IMR-90 (cell line): ENCODE measurements around the gene TGFBR1. TPM values are rescaled to one million over a fixed set of nuclear protein-coding genes. Genes with fewer than 3 reads are reported as not detected.

Experiments used
- ATAC-seq: fragments of 200-7000 bp; cut with Tn5 transposase; 2 replicates; pipeline ENCODE4 v1.9.1; 2020; ENCODE audit warnings: low read depth, mild to moderate bottlenecking, moderate library complexity
- BruUV-seq: library from RNA; stranded (reverse); fragments of 400-500 nt; replicated peaks from 2 replicates; lab custom pipeline; 2021; lab: Mats Ljungman, UMichigan
- CTCF ChIA-PET: fragments of 300-600 bp; formaldehyde crosslinking; extraction: SDS; loops from one replicate; lab custom pipeline; 2021; ENCODE audit warnings: antibody characterized with exemption; lab: Yijun Ruan, JAX
- POLR2A ChIA-PET: fragments of 300-600 bp; sonication (Branson Sonifier 250); formaldehyde crosslinking; loops from one replicate; lab custom pipeline; 2022; ENCODE audit warnings: antibody characterized with exemption; ENCODE audit not compliant: unreplicated experiment; lab: Charles Lee
- DNase-seq: peaks from one replicate; pipeline ENCODE4 v3.0.0; 2013
- H2AFZ ChIP-seq: replicated peaks from 2 replicates; pipeline ENCODE3; 2013; ENCODE audit warnings: low read length, mild to moderate bottlenecking; ENCODE audit not compliant: poor library complexity
- H2AK5ac ChIP-seq: 2 replicates; pipeline ENCODE4 v1.6.1; 2013; ENCODE audit warnings: low read depth, low read length, inconsistent platforms
- H2AK9ac ChIP-seq: replicated peaks from 2 replicates; pipeline ENCODE3; 2013; ENCODE audit warnings: mild to moderate bottlenecking, low read depth, low read length, moderate library complexity; ENCODE audit not compliant: poor library complexity
- H2BK120ac ChIP-seq: 2 replicates; pipeline ENCODE4 v1.6.1; 2013; ENCODE audit warnings: low read depth, low read length, inconsistent platforms
- H2BK15ac ChIP-seq: 3 replicates; pipeline ENCODE4 v1.6.1; 2013; ENCODE audit warnings: low read depth, low read length, inconsistent platforms
- H2BK20ac ChIP-seq: 2 replicates; pipeline ENCODE4 v1.6.1; 2013; ENCODE audit warnings: low read depth, mild to moderate bottlenecking, inconsistent platforms, low read length, moderate library complexity
- H2BK5ac ChIP-seq: 2 replicates; pipeline ENCODE4 v1.6.1; 2013; ENCODE audit warnings: mild to moderate bottlenecking, low read depth, low read length, inconsistent platforms; ENCODE audit not compliant: poor library complexity, severe bottlenecking
- H3K14ac ChIP-seq: replicated peaks from 2 replicates; pipeline ENCODE4 v1.6.1; 2013; ENCODE audit warnings: low read depth, low read length, inconsistent platforms
- H3K18ac ChIP-seq: 2 replicates; pipeline ENCODE4 v1.6.1; 2013; ENCODE audit warnings: low read depth, low read length, control low read depth
- H3K23ac ChIP-seq: 2 replicates; pipeline ENCODE4 v1.6.1; 2013; ENCODE audit warnings: low read depth, low read length, inconsistent platforms
- H3K27ac ChIP-seq: 2 replicates; pipeline ENCODE4 v1.5.1; 2013; ENCODE audit warnings: mild to moderate bottlenecking, control low read depth, low read length; ENCODE audit not compliant: insufficient read depth
- H3K27me3 ChIP-seq: 2 replicates; pipeline ENCODE4 v1.6.1; 2013; ENCODE audit warnings: low read length; ENCODE audit not compliant: control insufficient read depth, insufficient read depth
- H3K36me3 ChIP-seq: 2 replicates; pipeline ENCODE4 v1.6.1; 2013; ENCODE audit warnings: low read length, mixed read lengths; ENCODE audit not compliant: control insufficient read depth, insufficient read depth
- H3K4ac ChIP-seq: 2 replicates; pipeline ENCODE4 v1.6.1; 2013; ENCODE audit warnings: low read depth, low read length, inconsistent platforms
- H3K4me1 ChIP-seq: 2 replicates; pipeline ENCODE4 v1.6.1; 2013; ENCODE audit warnings: low read length, mixed read lengths; ENCODE audit not compliant: control insufficient read depth, insufficient read depth
- H3K4me2 ChIP-seq: 2 replicates; pipeline ENCODE4 v1.6.1; 2013; ENCODE audit warnings: low read depth, mild to moderate bottlenecking, control low read depth, low read length, moderate library complexity
- H3K4me3 ChIP-seq: 2 replicates; pipeline ENCODE4 v1.5.1; 2013; ENCODE audit warnings: low read depth, mild to moderate bottlenecking, control low read depth, low read length, moderate library complexity; ENCODE audit not compliant: insufficient read depth
- H3K56ac ChIP-seq: 2 replicates; pipeline ENCODE4 v1.6.1; 2013; ENCODE audit warnings: low read length, inconsistent platforms; ENCODE audit not compliant: insufficient read depth; ENCODE audit errors: extremely low read depth
- H3K79me1 ChIP-seq, 2 experiments: 2 replicates each; pipeline ENCODE4 v1.6.1; 2013; ENCODE audit warnings: low read length in 2 of 2, inconsistent platforms in 1 of 2, low read depth in 1 of 2
- H3K9ac ChIP-seq: 2 replicates; pipeline ENCODE4 v1.6.1; 2013; ENCODE audit warnings: low read depth, low read length, control low read depth
- H3K9me1 ChIP-seq: 2 replicates; pipeline ENCODE4 v1.6.1; 2013; ENCODE audit warnings: low read length, inconsistent platforms; ENCODE audit not compliant: insufficient read depth
- H3K9me3 ChIP-seq: 2 replicates; pipeline ENCODE4 v1.6.1; 2013; ENCODE audit warnings: low read length; ENCODE audit not compliant: control insufficient read depth, insufficient read depth
- H4K20me1 ChIP-seq: 2 replicates; pipeline ENCODE4 v1.6.1; 2013; ENCODE audit warnings: low read length, inconsistent platforms; ENCODE audit not compliant: insufficient read depth
- H4K5ac ChIP-seq: 2 replicates; pipeline ENCODE4 v1.6.1; 2013; ENCODE audit warnings: mild to moderate bottlenecking, low read depth, low read length, control low read depth
- H4K8ac ChIP-seq, 2 experiments: 2 replicates each; pipeline ENCODE4 v1.6.1; 2013; ENCODE audit warnings: low read depth in 2 of 2, low read length in 2 of 2, control low read depth in 1 of 2, inconsistent platforms in 1 of 2
- H4K91ac ChIP-seq: 2 replicates; pipeline ENCODE4 v1.6.1; 2013; ENCODE audit warnings: low read depth, low read length, inconsistent platforms; ENCODE audit not compliant: insufficient read depth
- BHLHE40 ChIP-seq: fragments of 150-350 bp; IDR thresholded peaks from 2 replicates; pipeline ENCODE4 v1.6.1; 2016; ENCODE audit warnings: mild to moderate bottlenecking, low read depth, low read length
- CEBPB ChIP-seq: IDR thresholded peaks from 2 replicates; pipeline ENCODE4 v1.6.1; 2012; ENCODE audit warnings: low read depth, low read length, improper control_type of control experiment
- CHD1 ChIP-seq: IDR thresholded peaks from 2 replicates; pipeline ENCODE4 v1.6.1; 2012; ENCODE audit warnings: low read depth, low read length, improper control_type of control experiment
- FOS ChIP-seq: fragments of 150-350 bp; IDR thresholded peaks from 2 replicates; pipeline ENCODE4 v1.6.1; 2016; ENCODE audit warnings: low read depth, low read length
- MAFK ChIP-seq: IDR thresholded peaks from 2 replicates; pipeline ENCODE4 v1.6.1; 2012; ENCODE audit warnings: low read depth, low read length, improper control_type of control experiment
- MAZ ChIP-seq: IDR thresholded peaks from 2 replicates; pipeline ENCODE4 v1.6.1; 2012; ENCODE audit warnings: low read depth, mild to moderate bottlenecking, low read length, improper control_type of control experiment, moderate library complexity, borderline replicate concordance
- NFE2L2 ChIP-seq: fragments of 150-350 bp; IDR thresholded peaks from 2 replicates; pipeline ENCODE4 v1.6.1; 2016; ENCODE audit warnings: low read depth, mild to moderate bottlenecking, low read length
- POLR2A ChIP-seq: IDR thresholded peaks from 2 replicates; pipeline ENCODE4 v1.6.1; 2012; ENCODE audit warnings: mild to moderate bottlenecking, low read depth, low read length
- RAD21 ChIP-seq: IDR thresholded peaks from 2 replicates; pipeline ENCODE4 v1.6.1; 2012; ENCODE audit warnings: low read length, improper control_type of control experiment
- RCOR1 ChIP-seq: IDR thresholded peaks from 2 replicates; pipeline ENCODE4 v1.6.1; 2012; ENCODE audit warnings: mild to moderate bottlenecking, low read length, improper control_type of control experiment; ENCODE audit not compliant: insufficient replicate concordance
- RFX5 ChIP-seq: IDR thresholded peaks from 2 replicates; pipeline ENCODE4 v1.8.0; 2012; ENCODE audit warnings: low read depth, mild to moderate bottlenecking, low read length, moderate library complexity
- WGBS, 2 experiments: methylation state at CpG; one replicate each; pipeline versions ENCODE4 v1.1.5 to v1.1.7; 2013; ENCODE audit warnings: missing lambda C conversion rate in 2 of 2; ENCODE audit not compliant: insufficient read length in 1 of 2; ENCODE audit errors: extremely low coverage in 2 of 2; 5-methylcytosine and 5-hydroxymethylcytosine counted together
- dilution Hi-C: fragments of 300-500 bp; cut with HindIII; formaldehyde crosslinking; loops from one replicate; pipeline ENCODE4 v1.14.3; 2018; ENCODE audit warnings: low sequenced_read_pairs; ENCODE audit not compliant: unreplicated experiment
- in situ Hi-C: fragments of 300-500 bp; cut with MboI; formaldehyde crosslinking; loops from 3 replicates; pipeline ENCODE4 v1.14.3; 2019; ENCODE audit warnings: low sequenced_read_pairs, inconsistent platforms, mixed read lengths
- intact Hi-C: fragments of 100-400 bp; cut with micrococcal nuclease; formaldehyde crosslinking; loops from 2 replicates; pipeline ENCODE4 v1.10.0; 2022
- polyA plus RNA-seq, 3 experiments: library from polyadenylated mRNA; depleted of rRNA; stranded (reverse); fragments of >200 nt; gene quantifications; 2 replicates each; pipeline ENCODE4 v1.2.3, GENCODE V29; 2012; ENCODE audit warnings: low replicate concordance in 1 of 3
- total RNA-seq: library from RNA; depleted of rRNA; stranded (reverse); fragments of >200 nt; gene quantifications from 2 replicates; pipeline ENCODE4 v1.2.3, GENCODE V29; 2012
- TF ChIP-seq, protein P1 (sequence below): fragments of 150-350 bp; IDR thresholded peaks from 2 replicates; pipeline ENCODE4 v1.6.1; 2017; ENCODE audit warnings: mild to moderate bottlenecking, antibody characterized with exemption, low read length, low read depth

The TGFBR1 gene
- total and polyA plus RNA-seq, 2 of the 4 experiments (the other 2 are of a cell fraction), result 15.1 to 75.3 TPM

DNA sequence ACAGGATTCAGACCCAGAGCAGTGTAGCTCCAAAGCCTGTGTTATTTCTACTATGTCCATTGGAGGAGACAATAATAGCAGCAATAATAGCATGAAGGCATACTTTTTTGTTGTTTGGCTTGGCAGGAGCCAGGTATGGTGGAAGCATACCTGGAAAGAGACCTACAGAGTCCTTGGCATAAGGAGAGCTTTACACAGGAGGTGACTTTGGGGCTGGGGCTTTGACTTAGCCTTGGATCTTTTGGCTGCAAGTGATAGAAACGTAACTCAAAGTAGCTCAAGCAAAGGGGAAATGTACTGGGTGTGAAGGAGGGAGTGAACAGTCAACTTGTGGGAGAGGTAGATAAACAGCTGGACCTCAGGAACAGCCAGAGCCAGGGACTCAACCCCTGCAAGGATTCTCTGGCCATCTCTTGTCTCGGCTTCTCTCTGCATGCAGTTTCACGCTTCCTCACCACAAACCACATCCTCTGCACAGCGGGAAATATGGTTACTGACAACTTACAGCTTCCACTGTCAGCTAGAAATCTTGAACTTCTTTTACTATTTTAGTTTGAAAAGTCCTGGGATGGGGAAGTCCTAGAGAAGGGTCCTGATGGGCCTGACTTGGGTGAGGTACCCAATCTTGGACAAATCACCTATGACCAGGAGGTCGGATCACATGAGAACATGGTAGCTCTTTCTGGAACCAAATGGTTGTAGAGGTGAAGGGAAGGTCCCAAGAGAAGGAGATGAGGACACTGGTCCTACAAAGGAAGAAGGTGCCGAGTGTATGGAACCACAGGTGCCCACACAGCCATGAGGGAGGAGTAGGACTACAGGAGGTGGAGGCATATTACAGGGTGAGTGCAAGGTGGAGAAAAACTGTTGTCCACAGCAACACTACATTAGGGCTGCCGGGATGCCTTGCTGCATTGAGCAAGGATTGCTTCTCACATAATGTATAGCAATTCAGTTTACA is 47.0 kb upstream of the TGFBR1 start:
- Histone ChIP-seq H3K27me3 (no peaks in the 10 kb centered on the region), H3K4me3 (no peak overlapping the region), H3K4ac (peak overlapping the region; percentile 62), H3K36me3 (peaks cover 45% of the 10 kb centered on the region; the same call in 1 of the 2 replicates), H2BK20ac (peak overlapping the region; percentile 77), H2AK5ac (peak overlapping the region; percentile 90), H2AK9ac (no peak overlapping the region), H3K27ac (no peak overlapping the region; the same call in 1 of the 2 replicates), H3K14ac (peak overlapping the region; percentile 53), H4K91ac (peak overlapping the region; percentile 80), H3K56ac (peak overlapping the region; percentile 15; the same call in 1 of the 2 replicates), H2BK15ac (peak overlapping the region; percentile 85), H3K18ac (peak overlapping the region; percentile 53; the same call in 1 of the 2 replicates), H3K9ac (no peak overlapping the region), H3K23ac (peak overlapping the region; percentile 55), H3K4me1 (peaks cover 11% of the 10 kb centered on the region), H3K79me1 (no peaks in the 10 kb centered on the region), H2BK120ac (peak overlapping the region; percentile 54), H4K20me1 (no peaks in the 10 kb centered on the region), H3K4me2 (no peak overlapping the region; the same call in 1 of the 2 replicates), H2BK5ac (peak overlapping the region; percentile 27), H3K9me1 (peaks cover 22% of the 10 kb centered on the region), H4K5ac (peak overlapping the region; percentile 27; the same call in 1 of the 2 replicates), H4K8ac (peak overlapping the region; percentile 30 to 81; a peak in 3 of 4 replicates), H3K9me3 (no peaks in the 10 kb centered on the region), H2AFZ (peak overlapping the region; percentile 16)
- peak; percentile 10; the same call in 1 of the 2 replicates for ATAC-seq
- 100% methylated on average over 1 of the region's 7 CpGs; no CpG with 5 or more reads in 1 of the 2 experiments for WGBS, 2 experiments
- TF ChIP-seq CHD1, result no peak
- no peak for TF ChIP-seq MAFK
- TF ChIP-seq POLR2A, result no peak
- no peak for TF ChIP-seq RFX5
- no peak for TF ChIP-seq BHLHE40
- TF ChIP-seq, protein P1, sequence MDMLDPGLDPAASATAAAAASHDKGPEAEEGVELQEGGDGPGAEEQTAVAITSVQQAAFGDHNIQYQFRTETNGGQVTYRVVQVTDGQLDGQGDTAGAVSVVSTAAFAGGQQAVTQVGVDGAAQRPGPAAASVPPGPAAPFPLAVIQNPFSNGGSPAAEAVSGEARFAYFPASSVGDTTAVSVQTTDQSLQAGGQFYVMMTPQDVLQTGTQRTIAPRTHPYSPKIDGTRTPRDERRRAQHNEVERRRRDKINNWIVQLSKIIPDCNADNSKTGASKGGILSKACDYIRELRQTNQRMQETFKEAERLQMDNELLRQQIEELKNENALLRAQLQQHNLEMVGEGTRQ, result no peak
- no peak for TF ChIP-seq FOS
- no peak for TF ChIP-seq RAD21
- TF ChIP-seq RCOR1, result no peak
- no peak for TF ChIP-seq MAZ
- TF ChIP-seq CEBPB, result no peak
- TF ChIP-seq NFE2L2, result no peak
- in situ Hi-C loops (no loop called here), dilution Hi-C loops (no loop called here), intact Hi-C loops (no loop called here)
- no TSS peak for BruUV-seq
- POLR2A ChIA-PET, result no interaction called here
- peak; percentile 81 for DNase-seq
- CTCF ChIA-PET, result interaction anchor here (0.5 to 1.0 kb wide), 3 partner anchors 13 to 83 kb away, joined by 3 to 4 read pairs (median 3); no protein-coding TSS in a partner anchor
